CD4-positive, alpha-beta T cell (primary cell): ENCODE data around the gene CHEK1. TPM values are rescaled to one million over a fixed set of nuclear protein-coding genes. Genes with fewer than 3 reads are reported as not detected.
A peak's percentile ranks its signal among the peaks of the same experiment; 100 is the strongest.

Experiments used
- ATAC-seq: fragments of 200-7000 bp; cut with Tn5 transposase; one replicate; pipeline ENCODE4 v1.10.0; 2022; ENCODE audit warnings: mild to moderate bottlenecking; ENCODE audit not compliant: poor library complexity
- CTCF ChIA-PET: fragments of 350-600 bp; sonication (Branson Sonifier 250); formaldehyde crosslinking; loops from one replicate; lab custom pipeline; 2021; ENCODE audit warnings: antibody characterized with exemption, inconsistent platforms; lab: Charles Lee
- POLR2A ChIA-PET: fragments of 350-600 bp; sonication (Branson Sonifier 250); formaldehyde crosslinking; loops from one replicate; lab custom pipeline; 2021; ENCODE audit warnings: antibody characterized with exemption, inconsistent platforms; lab: Charles Lee
- DNase-seq, 14 experiments: peaks; one replicate each; pipeline ENCODE4 v3.0.0-alpha.2; 2013 to 2020; ENCODE audit warnings: mixed read lengths in 2 of 14
- H3K27ac ChIP-seq, 2 donors: one replicate each; pipeline versions ENCODE4 v1.5.1 to v1.7.0; 2013; ENCODE audit warnings: low read length in 2 of 2, low read depth in 1 of 2, mild to moderate bottlenecking in 1 of 2
- H3K27me3 ChIP-seq, 2 experiments: 1 replicate in 1 of 2; 2 replicates in 1 of 2; pipeline versions ENCODE4 v1.6.1 to v1.7.0; 2013; ENCODE audit warnings: low read length in 2 of 2, control low read depth in 1 of 2, mild to moderate bottlenecking in 1 of 2, moderate library complexity in 1 of 2; ENCODE audit not compliant: insufficient read depth in 2 of 2, control insufficient read depth in 1 of 2
- H3K36me3 ChIP-seq: one replicate; pipeline ENCODE4 v1.6.1; 2013; ENCODE audit warnings: low read length, control low read depth; ENCODE audit not compliant: insufficient read depth
- H3K4me1 ChIP-seq: one replicate; pipeline ENCODE4 v1.6.1; 2013; ENCODE audit warnings: low read length, control low read depth; ENCODE audit not compliant: insufficient read depth
- H3K4me3 ChIP-seq: one replicate; pipeline ENCODE4 v1.5.1; 2013; ENCODE audit warnings: mild to moderate bottlenecking, low read length, moderate library complexity
- H3K9me3 ChIP-seq, 2 experiments: 1 replicate in 1 of 2; 2 replicates in 1 of 2; pipeline versions ENCODE4 v1.6.1 to v1.7.0; 2013; ENCODE audit warnings: low read length in 2 of 2, mild to moderate bottlenecking in 2 of 2, control low read depth in 1 of 2, moderate library complexity in 1 of 2; ENCODE audit not compliant: control insufficient read depth in 1 of 2, insufficient read depth in 1 of 2
- H3K27ac Mint-ChIP-seq: one replicate; pipeline ENCODE4 v1.8.0; 2020; ENCODE audit warnings: mixed read lengths
- H3K27me3 Mint-ChIP-seq: one replicate; pipeline ENCODE4 v1.8.0; 2021; ENCODE audit warnings: mixed read lengths
- H3K36me3 Mint-ChIP-seq: one replicate; pipeline ENCODE4 v1.8.0; 2021; ENCODE audit warnings: low read depth, mixed read lengths
- H3K4me1 Mint-ChIP-seq: one replicate; pipeline ENCODE4 v1.8.0; 2021; ENCODE audit warnings: low read depth, mixed read lengths
- H3K4me3 Mint-ChIP-seq: one replicate; pipeline ENCODE4 v1.8.0; 2020; ENCODE audit warnings: mild to moderate bottlenecking, mixed read lengths
- H3K9me3 Mint-ChIP-seq: one replicate; pipeline ENCODE4 v1.8.0; 2020; ENCODE audit warnings: mixed read lengths
- CTCF ChIP-seq: fragments of 200-600 bp; IDR thresholded peaks from one replicate; pipeline ENCODE4 v1.8.0; 2022; ENCODE audit warnings: antibody characterized with exemption, mild to moderate bottlenecking
- intact Hi-C, 2 experiments: fragments of 100-400 bp; cut with DNase I in 1 of 2; cut with micrococcal nuclease in 1 of 2; formaldehyde crosslinking; loops; one replicate each; pipeline versions ENCODE4 v1.15.1 to v1.9.0; 2023 to 2025; cut with DNase I, micrococcal nuclease
- total RNA-seq, 174 experiments: library from RNA in 2 of 174; stranded (reverse) in 2 of 174; gene quantifications; one replicate each; pipeline ENCODE4 v1.2.3 and lab custom pipeline; 2021 to 2026

Gene CHEK1
- total RNA-seq, 2 experiments from 2014 or later, result 6.8 to 7.8 TPM

- Mint-ChIP-seq H3K27me3 (no peaks in the 10 kb centered on the region), H3K27ac (no peak overlapping the region), H3K36me3 (peaks cover 33% of the 10 kb centered on the region), H3K9me3 (no peaks in the 10 kb centered on the region), H3K4me3 (no peak overlapping the region), H3K4me1 (peaks cover 3% of the 10 kb centered on the region)
- Histone ChIP-seq H3K27me3 (no peaks in the 10 kb centered on the region), H3K36me3 (peaks cover 34% of the 10 kb centered on the region), H3K4me3 (no peak overlapping the region), H3K4me1 (peaks cover 6% of the 10 kb centered on the region), H3K27ac (no peak overlapping the region), H3K9me3 (no peaks in the 10 kb centered on the region)
- POLR2A ChIA-PET, result no interaction called here
- CTCF ChIA-PET, result no interaction called here
- intact Hi-C loops, result no loop called here
- TF ChIP-seq CTCF, result no peak
- ATAC-seq, result no peak
- DNase-seq, result no peak
These were observed 38.3 kb upstream of the CHEK1 start for GRCh38 chr11:125586623-125587022.

GRCh38 chr11:125587480-125587879, 37.5 kb upstream of the CHEK1 start:
- H3K36me3 ChIP-seq, result peaks cover 26% of the 10 kb centered on the region
- Mint-ChIP-seq H3K27me3 (no peaks in the 10 kb centered on the region), H3K36me3 (peaks cover 29% of the 10 kb centered on the region), H3K4me1 (peaks cover 9% of the 10 kb centered on the region), H3K27ac (no peak overlapping the region), H3K4me3 (no peak overlapping the region), H3K9me3 (no peaks in the 10 kb centered on the region)
- no peaks in the 10 kb centered on the region for H3K27me3 ChIP-seq
- H3K9me3 ChIP-seq, result no peaks in the 10 kb centered on the region
- H3K4me1 ChIP-seq, result peaks cover 10% of the 10 kb centered on the region
- no peak overlapping the region for H3K4me3 ChIP-seq
- no peak overlapping the region for H3K27ac ChIP-seq
- CTCF ChIA-PET, result no interaction called here
- DNase-seq (no peak), ATAC-seq (no peak)
- POLR2A ChIA-PET, result interaction anchor here (0.8 kb wide), 1 partner anchor 18 kb away, joined by 3 read pairs; the partner anchor contains the start of gene EI24
- no peak for TF ChIP-seq CTCF
- intact Hi-C loops, result no loop called here

GRCh38 chr11:125588505-125588904, 36.5 kb upstream of the CHEK1 start:
- no peaks in the 10 kb centered on the region for H3K27me3 ChIP-seq
- Mint-ChIP-seq H3K27ac (peak overlapping the region; percentile 49), H3K4me3 (peak overlapping the region; percentile 35), H3K4me1 (peaks cover 19% of the 10 kb centered on the region), H3K27me3 (no peaks in the 10 kb centered on the region), H3K9me3 (no peaks in the 10 kb centered on the region), H3K36me3 (peaks cover 29% of the 10 kb centered on the region)
- DNase-seq (no peak), ATAC-seq (no peak)
- ChIA-PET CTCF (no interaction called here), POLR2A (interaction anchor here (5.7 kb wide), 1 partner anchor 19 kb away, joined by 136 read pairs; the partner anchor contains the start of gene EI24)
- intact Hi-C loops, result no loop called here
- peaks cover 17% of the 10 kb centered on the region for H3K4me1 ChIP-seq
- TF ChIP-seq CTCF, result no peak
- no peak overlapping the region for H3K27ac ChIP-seq
- no peaks in the 10 kb centered on the region for H3K9me3 ChIP-seq
- no peak overlapping the region for H3K4me3 ChIP-seq
- H3K36me3 ChIP-seq, result peaks cover 15% of the 10 kb centered on the region
